ENCODE data around the gene CUBN.

- TF ChIP-seq CTCF (conservative IDR thresholded peaks at IDR 0.05; ENCODE audit: low read depth, low read length) (no peak), EZH2 (IDR thresholded peaks at IDR 0.05; ENCODE audit: low read length, unreplicated experiment) (no peak), EZH2phosphoT487 (IDR thresholded peaks at IDR 0.05; ENCODE audit: borderline replicate concordance, low read length) (no peak)
Measured at GRCh38 chr10:17155826-17156225, 26.2 kb upstream of the CUBN start.
